DOHH2 (cell line): ENCODE measurements around the gene AP4E1.

ENCODE experiments used
- H3F3A ChIP-seq: fragments of 200-600 bp; sonication (generic), shearing (Covaris generic); 2 replicates; pipeline ENCODE4 v1.6.0; 2016; ENCODE audit warnings: antibody characterized with exemption, mild to moderate bottlenecking; ENCODE audit not compliant: control insufficient read depth, insufficient read depth
- H3K27ac ChIP-seq: fragments of 200-600 bp; sonication (generic); 2 replicates; pipeline ENCODE4 v1.5.1; 2014; ENCODE audit warnings: low read depth, mild to moderate bottlenecking, low read length, moderate library complexity
- H3K27me3 ChIP-seq: fragments of 200-600 bp; sonication (generic); 2 replicates; pipeline ENCODE4 v1.6.1; 2014; ENCODE audit warnings: mild to moderate bottlenecking, low read length, mixed read lengths; ENCODE audit not compliant: control insufficient read depth
- H3K36me3 ChIP-seq: fragments of 200-600 bp; sonication (generic); 2 replicates; pipeline ENCODE4 v1.6.1; 2014; ENCODE audit warnings: mild to moderate bottlenecking, low read length, moderate library complexity, mixed read lengths; ENCODE audit not compliant: control insufficient read depth
- H3K4me1 ChIP-seq: fragments of 200-600 bp; sonication (generic); 2 replicates; pipeline ENCODE4 v1.6.1; 2014; ENCODE audit warnings: mild to moderate bottlenecking, low read length, mixed read lengths; ENCODE audit not compliant: control insufficient read depth
- H3K4me2 ChIP-seq: fragments of 200-600 bp; sonication (generic); 2 replicates; pipeline ENCODE4 v1.6.0; 2014; ENCODE audit warnings: mild to moderate bottlenecking, low read length, moderate library complexity
- H3K4me3 ChIP-seq: fragments of 200-600 bp; sonication (generic); 2 replicates; pipeline ENCODE4 v1.5.1; 2014; ENCODE audit warnings: mild to moderate bottlenecking, low read length, mixed read lengths
- H3K79me2 ChIP-seq: fragments of 200-600 bp; sonication (generic); 2 replicates; pipeline ENCODE4 v1.6.1; 2014; ENCODE audit warnings: mild to moderate bottlenecking, low read length, mixed read lengths; ENCODE audit not compliant: control insufficient read depth
- H3K9me2 ChIP-seq: fragments of 200-600 bp; sonication (generic); replicated peaks from 2 replicates; pipeline ENCODE4 v1.6.1; 2014; ENCODE audit warnings: mild to moderate bottlenecking, low read length, mixed read lengths; ENCODE audit not compliant: control insufficient read depth
- H3K9me3 ChIP-seq: fragments of 200-600 bp; sonication (generic); 2 replicates; pipeline ENCODE4 v1.6.1; 2014; ENCODE audit warnings: antibody characterized with exemption, low read length, mixed read lengths; ENCODE audit not compliant: control insufficient read depth, insufficient read depth
- H4K20me1 ChIP-seq: fragments of 200-600 bp; sonication (generic); 2 replicates; pipeline ENCODE4 v1.6.0; 2014; ENCODE audit warnings: low read depth, mild to moderate bottlenecking, antibody characterized with exemption, low read length, moderate library complexity; ENCODE audit not compliant: control insufficient read depth, insufficient read depth
- CTCF ChIP-seq: fragments of 200-600 bp; sonication (generic); IDR thresholded peaks from one replicate; pipeline ENCODE4 v1.5.1; 2014; ENCODE audit warnings: antibody characterized with exemption, mild to moderate bottlenecking, low read depth, low read length; ENCODE audit not compliant: poor library complexity, severe bottlenecking
- EZH2phosphoT487 ChIP-seq: fragments of 200-600 bp; sonication (generic); IDR thresholded peaks from 2 replicates; pipeline ENCODE4 v1.6.1; 2017; ENCODE audit warnings: borderline replicate concordance, mild to moderate bottlenecking, antibody characterized with exemption, low read length, moderate library complexity, mixed read lengths

The AP4E1 gene

GRCh38 chr15:50933341-50933740 is 24.9 kb downstream of the AP4E1 start:
- Histone ChIP-seq H3K27ac (no peak overlapping the region), H4K20me1 (no peaks in the 10 kb centered on the region), H3K4me2 (no peak overlapping the region), H3K36me3 (peaks cover 51% of the 10 kb centered on the region), H3K79me2 (no peaks in the 10 kb centered on the region), H3K9me3 (no peaks in the 10 kb centered on the region), H3K4me1 (no peaks in the 10 kb centered on the region), H3F3A (no peaks in the 10 kb centered on the region), H3K27me3 (no peaks in the 10 kb centered on the region), H3K9me2 (no peaks in the 10 kb centered on the region), H3K4me3 (no peak overlapping the region)
- TF ChIP-seq CTCF = no peak
- TF ChIP-seq EZH2phosphoT487 = no peak

GRCh38 chr15:50938525-50938924 is 30.0 kb downstream of the AP4E1 start:
- H3K27ac ChIP-seq = no peak overlapping the region
- no peak overlapping the region for H3K4me2 ChIP-seq
- H3K4me1 ChIP-seq = no peaks in the 10 kb centered on the region
- H3K79me2 ChIP-seq = no peaks in the 10 kb centered on the region
- TF ChIP-seq CTCF (no peak), EZH2phosphoT487 (no peak)
- no peaks in the 10 kb centered on the region; the same call in 1 of the 2 replicates for H3F3A ChIP-seq
- H3K36me3 ChIP-seq = peaks cover 38% of the 10 kb centered on the region
- H3K27me3 ChIP-seq = no peaks in the 10 kb centered on the region
- no peaks in the 10 kb centered on the region for H3K9me2 ChIP-seq
- no peaks in the 10 kb centered on the region for H3K9me3 ChIP-seq
- H4K20me1 ChIP-seq = no peaks in the 10 kb centered on the region
- H3K4me3 ChIP-seq = no peak overlapping the region

- H3K27me3 ChIP-seq = no peaks in the 10 kb centered on the region
- H3F3A ChIP-seq = no peaks in the 10 kb centered on the region; the same call in 1 of the 2 replicates
- no peak overlapping the region for H3K27ac ChIP-seq
Measured at GRCh38 chr15:50939911-50940310, 31.4 kb downstream of the AP4E1 start.

More at GRCh38 chr15:50939911-50940310, 31.4 kb downstream of the AP4E1 start:
- no peak for TF ChIP-seq EZH2phosphoT487
- no peak for TF ChIP-seq CTCF
- Histone ChIP-seq H3K9me2 (no peaks in the 10 kb centered on the region), H3K79me2 (no peaks in the 10 kb centered on the region), H3K9me3 (no peaks in the 10 kb centered on the region), H3K4me2 (no peak overlapping the region), H3K4me3 (no peak overlapping the region), H4K20me1 (no peaks in the 10 kb centered on the region), H3K36me3 (peaks cover 45% of the 10 kb centered on the region), H3K4me1 (no peaks in the 10 kb centered on the region)
